ENCODE measurements around the gene PRR16.

PRR16 gene

GRCh38 chr5:120567066-120567465 is 103.0 kb downstream of the PRR16 start:
- DNase-seq (ENCODE audit: low read depth in 4 of 4, low spot score in 1 of 4): no peak

GRCh38 chr5:120567921-120568320 is 103.8 kb downstream of the PRR16 start:
- no peak for DNase-seq (ENCODE audit: low read depth in 4 of 4, low spot score in 1 of 4)

DNA sequence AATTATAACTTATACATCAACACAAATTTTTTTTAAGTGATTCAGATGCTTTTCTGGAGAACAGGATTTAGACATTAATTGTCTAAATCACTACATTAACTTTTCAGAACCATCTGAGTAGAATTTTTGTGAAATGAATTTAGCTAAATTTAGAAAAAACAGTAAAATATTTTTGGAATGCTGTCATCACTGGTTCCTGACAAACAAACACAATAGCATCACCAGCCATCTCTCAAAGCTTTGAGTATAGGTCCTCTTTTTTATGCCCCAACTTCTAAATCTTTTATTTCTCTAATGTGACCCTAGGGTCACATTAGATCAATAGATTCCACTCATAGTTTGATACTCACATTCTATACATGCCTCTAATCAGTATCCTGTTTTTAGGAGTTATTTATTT is 104.6 kb downstream of the PRR16 start:
- DNase-seq (ENCODE audit: low read depth in 4 of 4, low spot score in 1 of 4): no peak

- DNase-seq (ENCODE audit: low read depth in 4 of 4, low spot score in 1 of 4): no peak
Observed at GRCh38 chr5:120576588-120576987, 112.5 kb downstream of the PRR16 start.

DNA sequence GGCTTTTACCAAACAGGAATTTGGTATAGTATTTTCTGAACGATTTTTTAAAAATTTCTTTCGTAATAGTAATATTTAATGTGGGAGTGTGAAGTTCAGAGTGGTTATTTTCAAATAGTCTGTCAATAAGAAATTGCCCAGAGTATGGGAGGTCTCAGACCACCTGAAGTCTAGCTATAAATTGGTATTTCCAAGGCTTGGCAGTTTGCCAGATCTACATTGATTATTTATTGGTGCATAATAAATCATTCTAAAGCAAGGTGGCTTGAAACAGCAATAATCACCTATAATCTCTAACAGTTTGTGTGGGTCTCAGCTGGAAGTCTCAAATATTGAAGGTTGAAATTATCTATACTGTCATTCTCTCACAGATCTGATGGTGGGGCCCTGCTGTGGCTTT is 118.5 kb downstream of the PRR16 start:
- DNase-seq (ENCODE audit: low read depth in 4 of 4, low spot score in 1 of 4): no peak

DNA sequence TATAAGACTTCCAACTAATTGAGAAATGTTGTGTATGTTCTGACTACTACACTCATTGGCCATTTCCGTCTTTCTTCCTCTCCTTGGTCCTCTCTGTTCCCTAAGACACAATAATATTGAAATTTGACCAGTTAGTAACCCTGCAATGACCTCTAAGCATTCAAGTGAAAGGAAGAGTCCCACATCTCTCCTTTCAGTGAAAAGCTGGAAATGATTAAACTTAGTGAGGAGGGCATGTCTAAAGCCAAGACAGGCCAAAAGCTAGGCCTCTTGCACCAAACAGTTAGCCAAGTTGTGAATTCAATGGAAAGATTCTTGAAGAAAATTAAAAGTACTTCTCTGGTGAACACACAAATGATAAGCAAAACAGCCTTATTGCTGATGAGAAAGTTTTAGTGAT is 122.5 kb downstream of the PRR16 start:
- no peak for DNase-seq (ENCODE audit: low read depth in 4 of 4, low spot score in 1 of 4)

GRCh38 chr5:120591911-120592310 is 127.8 kb downstream of the PRR16 start:
- DNase-seq (ENCODE audit: low read depth in 4 of 4, low spot score in 1 of 4): no peak

DNA sequence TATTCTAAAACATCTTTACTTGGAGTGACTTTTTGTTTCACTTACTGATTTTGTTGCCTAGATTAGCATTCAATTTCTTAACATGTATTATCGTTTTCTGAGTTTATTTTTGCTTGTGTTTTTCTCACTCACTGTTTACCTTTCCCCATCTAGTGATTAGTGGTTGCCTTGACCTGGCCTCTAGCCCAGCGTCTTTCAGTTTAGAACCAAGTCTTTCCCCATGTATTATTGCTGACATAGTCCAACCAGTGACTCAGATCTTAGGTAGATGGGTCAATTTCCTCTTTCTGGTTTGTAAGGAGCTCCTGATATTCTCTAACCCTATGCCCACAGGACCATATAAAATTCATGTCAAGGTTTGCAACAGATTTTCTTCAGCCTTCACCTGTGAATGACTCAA is 135.5 kb downstream of the PRR16 start:
- no peak for DNase-seq (ENCODE audit: low read depth in 4 of 4, low spot score in 1 of 4)

- no peak for DNase-seq (ENCODE audit: low read depth in 4 of 4, low spot score in 1 of 4)
Observed at GRCh38 chr5:120600639-120601038, 136.5 kb downstream of the PRR16 start.

DNA sequence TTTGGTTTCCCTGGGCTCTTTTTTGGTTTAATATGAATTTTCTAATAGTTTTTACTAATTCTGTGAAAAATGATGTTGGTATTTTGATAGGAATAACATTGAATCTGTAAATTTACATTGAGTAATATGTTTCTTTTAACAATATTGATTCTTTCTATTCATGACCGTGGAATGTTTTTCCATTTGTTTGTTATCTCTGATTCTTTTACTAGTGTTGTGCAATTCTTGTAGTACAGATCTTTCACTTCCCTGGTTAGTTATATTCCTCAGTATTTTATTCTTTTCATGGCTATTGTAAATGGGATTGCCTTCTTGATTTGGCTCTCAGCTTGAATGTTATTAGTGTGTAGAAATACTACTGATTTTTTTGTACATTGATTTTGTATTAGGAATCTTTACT is 137.9 kb downstream of the PRR16 start:
- DNase-seq (ENCODE audit: low read depth in 4 of 4, low spot score in 1 of 4): no peak

GRCh38 chr5:120604884-120605283 is 140.8 kb downstream of the PRR16 start:
- no peak for DNase-seq (ENCODE audit: low read depth in 4 of 4, low spot score in 1 of 4)

- no peak for DNase-seq (ENCODE audit: low read depth in 4 of 4, low spot score in 1 of 4)
Observed at GRCh38 chr5:120605325-120606079, 141.4 kb downstream of the PRR16 start.

GRCh38 chr5:120609570-120609969 is 145.5 kb downstream of the PRR16 start:
- no peak for DNase-seq (ENCODE audit: low read depth in 4 of 4, low spot score in 1 of 4)

DNA sequence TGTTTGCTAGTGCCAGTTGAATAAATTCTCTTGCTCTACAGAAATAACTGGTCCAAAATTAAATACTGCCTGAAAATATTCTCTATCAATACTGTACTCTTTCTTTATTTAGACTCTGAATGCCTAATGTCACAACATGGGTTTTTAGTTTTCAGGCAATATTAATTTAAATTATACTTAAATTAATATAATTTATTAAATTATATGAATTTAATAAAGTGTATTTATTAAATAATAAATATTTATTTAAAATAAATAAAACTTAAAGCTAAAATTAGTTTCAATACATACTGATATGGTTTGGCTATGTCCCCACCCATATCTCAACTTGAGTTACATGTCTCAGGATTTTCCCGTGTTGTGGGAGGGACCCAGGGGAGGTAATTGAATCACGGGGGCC is 146.0 kb downstream of the PRR16 start:
- DNase-seq (ENCODE audit: low read depth in 4 of 4, low spot score in 1 of 4): no peak

- DNase-seq (ENCODE audit: low read depth in 4 of 4, low spot score in 1 of 4): no peak
Observed at GRCh38 chr5:120613729-120614128, 149.6 kb downstream of the PRR16 start.

DNA sequence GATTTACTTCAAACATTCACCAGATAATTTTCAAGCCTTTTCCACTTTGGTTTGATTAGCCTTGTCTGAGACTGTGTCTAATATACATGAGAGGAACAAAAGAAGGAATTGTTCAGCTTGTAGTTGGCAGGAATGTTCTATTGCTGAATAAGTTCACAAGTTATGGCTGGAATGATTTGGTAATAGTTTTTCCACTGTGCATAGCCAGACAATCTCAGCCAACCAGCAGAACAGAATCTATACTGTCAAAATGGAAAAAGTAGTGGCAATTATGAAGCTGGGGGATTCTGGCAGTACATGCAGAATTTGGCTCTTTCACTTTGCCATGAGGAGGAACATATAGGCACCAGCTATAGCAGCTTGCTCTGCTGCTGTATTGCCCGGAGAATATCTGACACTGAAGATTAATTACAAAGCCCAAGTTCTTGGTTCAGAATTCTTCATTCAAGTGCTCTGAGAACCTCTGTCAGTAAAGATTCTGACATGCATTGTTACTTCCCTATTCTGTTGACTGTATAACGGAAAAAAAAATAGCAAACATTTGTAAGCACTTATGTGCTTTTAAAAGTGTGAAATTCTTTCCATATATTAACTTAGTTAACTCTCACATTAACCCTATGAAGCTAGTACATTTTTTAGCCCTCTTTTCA is 150.6 kb downstream of the PRR16 start:
- DNase-seq (ENCODE audit: low read depth in 4 of 4, low spot score in 1 of 4): no peak

- no peak for DNase-seq (ENCODE audit: low read depth in 4 of 4, low spot score in 1 of 4)
Observed at GRCh38 chr5:120615967-120616645, 152.0 kb downstream of the PRR16 start.

DNA sequence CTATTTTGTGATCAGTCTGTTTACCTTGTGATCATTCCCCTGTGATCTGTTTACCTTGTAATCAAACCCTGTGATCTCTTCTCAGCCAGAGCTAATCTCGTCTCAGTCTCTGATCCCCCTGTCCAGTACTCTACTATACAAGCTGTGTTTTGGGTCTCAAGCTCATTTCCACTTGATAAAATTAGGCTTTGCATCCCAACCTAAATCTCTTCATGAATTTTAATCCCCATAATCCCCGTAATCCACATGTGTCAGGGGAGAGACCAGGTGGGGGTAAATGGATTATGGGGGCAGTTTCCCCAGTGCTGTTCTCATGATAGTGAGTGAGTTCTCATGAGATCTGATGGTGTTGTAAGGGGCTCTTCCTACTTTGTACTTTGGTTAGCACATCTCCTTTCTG is 157.2 kb downstream of the PRR16 start:
- DNase-seq (ENCODE audit: low read depth in 4 of 4, low spot score in 1 of 4): no peak

- no peak for DNase-seq (ENCODE audit: low read depth in 4 of 4, low spot score in 1 of 4)
Observed at GRCh38 chr5:120624021-120624563, 160.0 kb downstream of the PRR16 start.

GRCh38 chr5:120628156-120628555 is 164.1 kb downstream of the PRR16 start:
- DNase-seq (ENCODE audit: low read depth in 4 of 4, low spot score in 1 of 4): no peak

DNA sequence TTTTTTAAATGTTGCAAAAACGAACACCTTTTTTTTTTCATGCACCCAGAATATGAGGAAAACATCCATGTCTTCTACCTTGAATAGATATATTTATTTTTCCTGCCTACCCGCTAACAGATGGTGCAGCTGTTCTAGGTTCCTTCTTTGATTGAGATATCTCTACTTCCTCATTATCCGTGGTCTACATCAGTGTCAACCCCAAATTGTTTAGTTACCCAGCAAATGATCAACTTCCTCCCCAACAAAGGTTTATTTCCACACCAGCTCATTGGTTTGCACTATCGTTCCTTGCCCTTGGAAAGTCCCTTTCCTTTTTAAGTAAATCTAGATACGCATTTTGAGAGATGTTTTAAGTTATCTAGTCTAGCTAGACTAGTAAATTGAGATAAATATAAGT is 166.4 kb downstream of the PRR16 start:
- no peak for DNase-seq (ENCODE audit: low read depth in 4 of 4, low spot score in 1 of 4)

DNA sequence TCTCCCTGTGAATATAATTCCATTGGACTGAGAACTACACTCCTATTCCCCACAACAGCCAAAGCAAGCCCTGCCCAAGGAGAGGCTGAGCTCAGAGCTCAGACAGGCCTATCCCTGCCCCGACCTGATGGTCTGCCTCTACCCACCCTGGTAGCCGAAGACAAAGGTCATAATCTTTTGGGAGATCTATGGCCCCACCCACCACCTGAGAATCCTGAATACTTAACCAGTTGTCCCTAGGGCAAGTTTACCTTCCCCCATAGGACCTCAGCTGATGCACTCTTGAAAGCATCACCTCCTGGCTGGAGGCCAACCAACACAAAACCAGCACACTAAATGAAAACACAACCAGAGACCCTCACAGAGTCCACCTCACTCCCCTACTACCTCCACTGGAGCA is 167.5 kb downstream of the PRR16 start:
- no peak for DNase-seq (ENCODE audit: low read depth in 4 of 4, low spot score in 1 of 4)

Measured in stimulated activated CD4-positive, alpha-beta T cell treated with anti-CD3 and anti-CD28 coated beads, Interleukin-1b, Interleukin-23, amount 100 ng/mL, for 24 hours (primary cell).